HepG2 (cell line): ENCODE measurements around the gene SEMA3C. TPM values are rescaled to one million over a fixed set of nuclear protein-coding genes. Genes with fewer than 3 reads are reported as not detected.

Experiments used
- ATAC-seq: fragments of 200-7000 bp; cut with Tn5 transposase; 3 replicates; pipeline ENCODE4 v1.9.1; 2020; ENCODE audit warnings: mild to moderate bottlenecking, moderate library complexity
- BruUV-seq: library from RNA; stranded (reverse); fragments of 400-500 nt; replicated peaks from 2 replicates; lab custom pipeline; 2021; lab: Mats Ljungman, UMichigan
- CTCF ChIA-PET: fragments of 300-600 bp; formaldehyde crosslinking; extraction: SDS; loops from one replicate; lab custom pipeline; 2021; ENCODE audit warnings: low total read pairs, inconsistent platforms, low intra/inter-chr PET ratio; lab: Yijun Ruan, JAX
- POLR2A ChIA-PET: fragments of 350-600 bp; sonication (Branson Sonifier 250); formaldehyde crosslinking; loops from one replicate; lab custom pipeline; 2020; ENCODE audit warnings: antibody characterized with exemption, inconsistent platforms; lab: Yijun Ruan, JAX
- DNase-seq: peaks from one replicate; pipeline ENCODE4 v3.0.0-alpha.2; 2015; ENCODE audit warnings: low spot score
- FAIRE-seq: peaks from 3 replicates; lab custom pipeline; 2011; peaks lifted over from hg19 to GRCh38; lab: Jason Lieb, UNC
- H2AFZ ChIP-seq: one replicate; pipeline ENCODE4 v1.6.1; 2011; ENCODE audit warnings: low read length, inconsistent platforms
- H3K27ac ChIP-seq: fragments of 300-600 bp; 3 replicates; pipeline ENCODE4 v1.8.0; 2011; ENCODE audit warnings: mixed run types, mild to moderate bottlenecking, mixed read lengths, low read length, inconsistent platforms; ENCODE audit not compliant: insufficient read depth; ENCODE audit errors: extremely low read length
- H3K27me3 ChIP-seq, 2 experiments: fragments of 200-600 bp in 1 of 2; 2 replicates in 1 of 2; 3 replicates in 1 of 2; pipeline versions ENCODE4 v1.6.0 to v1.8.0; 2011; ENCODE audit warnings: low read length in 2 of 2, mild to moderate bottlenecking in 2 of 2, moderate library complexity in 2 of 2, inconsistent platforms in 1 of 2; ENCODE audit not compliant: insufficient read depth in 2 of 2, control insufficient read depth in 1 of 2
- H3K36me3 ChIP-seq, 2 experiments: fragments of 200-600 bp in 1 of 2; replicated peaks in 1 of 2; 2 replicates in 1 of 2; 3 replicates in 1 of 2; pipeline versions ENCODE4 v1.5.1 to v1.8.0; 2011; ENCODE audit warnings: low read length in 2 of 2, inconsistent platforms in 1 of 2; ENCODE audit not compliant: insufficient read depth in 2 of 2, control insufficient read depth in 1 of 2
- H3K4me1 ChIP-seq: 2 replicates; pipeline ENCODE4 v1.5.1; 2012; ENCODE audit warnings: low read length, inconsistent platforms; ENCODE audit not compliant: insufficient read depth
- H3K4me2 ChIP-seq: 2 replicates; pipeline ENCODE4 v1.6.0; 2011; ENCODE audit warnings: low read depth, low read length, inconsistent platforms
- H3K4me3 ChIP-seq, 3 experiments: fragments of 200-600 bp in 1 of 3; sonication (generic), shearing (Covaris generic) in 1 of 3; replicated peaks in 1 of 3; 2 replicates each; pipeline ENCODE4 v1.5.1; 2011 to 2016; ENCODE audit warnings: low read length in 3 of 3, inconsistent platforms in 2 of 3, low read depth in 2 of 3, mild to moderate bottlenecking in 2 of 3, control low read depth in 1 of 3, mixed read lengths in 1 of 3; ENCODE audit not compliant: insufficient read depth in 1 of 3
- H3K79me2 ChIP-seq: one replicate; pipeline ENCODE4 v1.6.1; 2011; ENCODE audit warnings: low read length, inconsistent platforms; ENCODE audit not compliant: insufficient read depth
- H3K9ac ChIP-seq: 2 replicates; pipeline ENCODE4 v1.6.0; 2011; ENCODE audit warnings: mild to moderate bottlenecking, low read depth, low read length, inconsistent platforms; ENCODE audit not compliant: insufficient read depth
- H3K9me3 ChIP-seq: 2 replicates; pipeline ENCODE4 v1.5.1; 2012; ENCODE audit warnings: mild to moderate bottlenecking, low read length
- H4K20me1 ChIP-seq: 2 replicates; pipeline ENCODE4 v1.6.0; 2011; ENCODE audit warnings: inconsistent platforms, mild to moderate bottlenecking, low read length, moderate library complexity; ENCODE audit not compliant: insufficient read depth
- CENPX ChIP-seq: sonication (generic); formaldehyde crosslinking; IDR thresholded peaks from 2 replicates; pipeline ENCODE4 v1.9.0; 2021; ENCODE audit warnings: mild to moderate bottlenecking, missing genetic modification reagents, moderate library complexity
- GATA4 ChIP-seq: sonication (generic); IDR thresholded peaks from 2 replicates; pipeline ENCODE4 v1.6.1; 2016; ENCODE audit warnings: antibody characterized with exemption, low read depth, borderline replicate concordance
- NFKB2 ChIP-seq: sonication (generic); formaldehyde crosslinking; IDR thresholded peaks from 2 replicates; pipeline ENCODE4 v1.4.0; 2020; ENCODE audit warnings: missing genetic modification reagents, borderline replicate concordance
- NPAS2 ChIP-seq: sonication (generic); formaldehyde crosslinking; IDR thresholded peaks from 2 replicates; pipeline ENCODE4 v1.8.0; 2022; ENCODE audit warnings: mild to moderate bottlenecking, missing genetic modification reagents, borderline replicate concordance
- RNF2 ChIP-seq: fragments of 450-650 bp; conservative IDR thresholded peaks from 2 replicates; pipeline ENCODE4 v1.6.1; 2016; ENCODE audit warnings: low read depth
- SOX13 ChIP-seq, 3 experiments: fragments of 450-650 bp in 1 of 3; sonication (generic) in 1 of 3; formaldehyde crosslinking in 1 of 3; IDR thresholded peaks in 2 of 3; conservative IDR thresholded peaks in 1 of 3; 2 replicates each; pipeline versions ENCODE4 v1.5.0 to v1.6.1; 2016 to 2020; ENCODE audit warnings: antibody characterized with exemption in 1 of 3, mild to moderate bottlenecking in 1 of 3, missing compliant biosample characterization in 1 of 3, missing genetic modification reagents in 1 of 3, moderate library complexity in 1 of 3
- STAT5B ChIP-seq: sonication (generic); formaldehyde crosslinking; IDR thresholded peaks from 2 replicates; pipeline ENCODE4 v1.4.0; 2020; ENCODE audit warnings: missing genetic modification reagents
- TEAD3 ChIP-seq: optimal IDR thresholded peaks from 2 replicates; pipeline ENCODE3; 2016; ENCODE audit warnings: borderline replicate concordance
- ZFP36L1 ChIP-seq: sonication (generic); formaldehyde crosslinking; IDR thresholded peaks from 2 replicates; pipeline ENCODE4 v1.8.0; 2022; ENCODE audit warnings: mild to moderate bottlenecking, missing genetic modification reagents, moderate library complexity
- ZFP41 ChIP-seq: sonication (generic); formaldehyde crosslinking; IDR thresholded peaks from 2 replicates; pipeline ENCODE4 v1.4.0; 2020; ENCODE audit warnings: mild to moderate bottlenecking, missing genetic modification reagents, borderline replicate concordance
- ZFY ChIP-seq: sonication (generic); formaldehyde crosslinking; IDR thresholded peaks from 2 replicates; pipeline ENCODE4 v1.4.0; 2020; ENCODE audit warnings: missing genetic modification reagents
- ZNF761 ChIP-seq: sonication (generic); formaldehyde crosslinking; conservative IDR thresholded peaks from 2 replicates; pipeline ENCODE4 v1.4.0; 2020; ENCODE audit warnings: mild to moderate bottlenecking, missing genetic modification reagents
- ZNF788 ChIP-seq: sonication (generic); formaldehyde crosslinking; IDR thresholded peaks from 2 replicates; pipeline ENCODE4 v1.5.0; 2020; ENCODE audit warnings: mild to moderate bottlenecking, missing genetic modification reagents, borderline replicate concordance
- WGBS: methylation state at CpG from one replicate; pipeline ENCODE4 v1.1.6; 2017; ENCODE audit warnings: low lambda C conversion rate; 5-methylcytosine and 5-hydroxymethylcytosine counted together
- in situ Hi-C: cut with HindIII; loops from 2 replicates; pipeline ENCODE4 v1.10.0; 2017; ENCODE audit warnings: low pct_unique_long_range_greater_than_20kb; ENCODE audit not compliant: extremely low pct_ligation_motif_present
- intact Hi-C: fragments of 100-400 bp; cut with micrococcal nuclease; formaldehyde crosslinking; loops from one replicate; pipeline ENCODE4 v1.10.0; 2022; ENCODE audit not compliant: unreplicated experiment
- polyA plus RNA-seq, 8 experiments: library from polyadenylated mRNA; depleted of rRNA in 3 of 8; stranded (reverse) in 7 of 8; unstranded in 1 of 8; fragments of >200 nt; fragmentation: Illumina TruSeq in 4 of 8; extraction: Trizol in 4 of 8; gene quantifications; 2 replicates each; pipeline versions ENCODE4 v1.2.1 to v1.2.3, GENCODE V29; 2011 to 2016; ENCODE audit warnings: low read depth in 4 of 8, missing spikeins in 1 of 8, mixed read lengths in 1 of 8; ENCODE audit not compliant: insufficient read depth in 1 of 8
- total RNA-seq, 5 experiments: library from RNA; depleted of rRNA; stranded (reverse); fragments of >200 nt; fragmentation: Illumina TruSeq; extraction: Trizol; gene quantifications; 2 replicates each; pipeline ENCODE4 v1.2.3, GENCODE V29; 2016; ENCODE audit warnings: low read depth in 1 of 5
- TF ChIP-seq, protein P1 (sequence below): sonication (generic); formaldehyde crosslinking; IDR thresholded peaks from 2 replicates; pipeline ENCODE4 v1.4.0; 2020; ENCODE audit warnings: missing genetic modification reagents
- TF ChIP-seq, protein P2 (sequence below): sonication (generic); formaldehyde crosslinking; IDR thresholded peaks from 2 replicates; pipeline ENCODE4 v1.4.0; 2020; ENCODE audit warnings: missing genetic modification reagents

The SEMA3C gene
- total and polyA plus RNA-seq, 2 of the 13 experiments (the other 11 are each of a cell fraction or from before 2014, with no cell fraction given), result 0.05 to 0.13 TPM

DNA sequence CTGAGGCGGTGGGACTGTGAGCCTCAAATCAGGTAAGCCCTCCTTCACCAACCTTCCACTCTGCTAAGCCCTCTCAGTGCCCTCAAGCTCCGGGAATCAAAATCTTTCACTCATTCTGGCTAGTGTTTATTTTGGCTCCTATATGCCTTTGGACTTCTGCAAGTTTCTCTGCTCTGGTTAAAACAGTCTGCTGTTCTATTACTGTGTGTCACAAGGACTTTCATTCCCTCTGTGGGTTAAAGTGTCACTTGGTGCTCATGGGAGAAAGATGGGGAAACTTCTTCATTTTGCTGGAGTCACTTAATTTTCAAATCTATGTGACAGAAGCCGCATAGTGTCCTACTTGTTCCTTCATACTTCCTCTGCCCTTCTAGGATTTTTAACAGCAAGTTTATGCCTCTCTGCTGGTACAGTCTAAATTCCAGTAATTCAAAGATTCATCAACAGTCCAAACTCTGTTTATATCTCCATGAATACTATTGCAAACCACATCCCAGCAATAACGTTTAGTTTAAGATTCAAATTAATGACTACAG, 219.1 kb downstream of the SEMA3C start:
- Histone ChIP-seq H3K9me3 (no peaks in the 10 kb centered on the region), H3K9ac (no peak overlapping the region), H3K27ac (no peak overlapping the region), H3K79me2 (no peaks in the 10 kb centered on the region), H3K36me3 (no peaks in the 10 kb centered on the region), H2AFZ (no peak overlapping the region), H3K4me3 (no peak overlapping the region), H4K20me1 (no peaks in the 10 kb centered on the region), H3K27me3 (peaks cover 0 to 2% of the 10 kb centered on the region in 2 experiments; a peak in 1 of 5 replicates), H3K4me1 (no peaks in the 10 kb centered on the region), H3K4me2 (no peak overlapping the region)
- no peak for DNase-seq
- no TSS peak for BruUV-seq
- ATAC-seq, result no peak
- in situ Hi-C loops, result loop anchor here (5.0 to 10.0 kb wide), 2 partner anchors 555 to 748 kb away; no protein-coding TSS in a partner anchor
- intact Hi-C loops, result loop anchor here (1.0 kb wide), 4 partner anchors 220 to 771 kb away; partner anchors contain the start of gene SEMA3C
- WGBS, result 28% methylated on average over 4 of the region's 4 CpGs
- TF ChIP-seq ZNF761 (CRISPR knock-in tag), result no peak
- TF ChIP-seq ZNF788, result no peak
- no peak for TF ChIP-seq ZFY (CRISPR knock-in tag)
- TF ChIP-seq, protein P1, sequence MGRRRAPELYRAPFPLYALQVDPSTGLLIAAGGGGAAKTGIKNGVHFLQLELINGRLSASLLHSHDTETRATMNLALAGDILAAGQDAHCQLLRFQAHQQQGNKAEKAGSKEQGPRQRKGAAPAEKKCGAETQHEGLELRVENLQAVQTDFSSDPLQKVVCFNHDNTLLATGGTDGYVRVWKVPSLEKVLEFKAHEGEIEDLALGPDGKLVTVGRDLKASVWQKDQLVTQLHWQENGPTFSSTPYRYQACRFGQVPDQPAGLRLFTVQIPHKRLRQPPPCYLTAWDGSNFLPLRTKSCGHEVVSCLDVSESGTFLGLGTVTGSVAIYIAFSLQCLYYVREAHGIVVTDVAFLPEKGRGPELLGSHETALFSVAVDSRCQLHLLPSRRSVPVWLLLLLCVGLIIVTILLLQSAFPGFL, result no peak
- TF ChIP-seq NFKB2 (CRISPR knock-in tag), result no peak
- TF ChIP-seq RNF2, result no peak
- TF ChIP-seq NPAS2 (CRISPR knock-in tag), result no peak
- TF ChIP-seq, protein P2, sequence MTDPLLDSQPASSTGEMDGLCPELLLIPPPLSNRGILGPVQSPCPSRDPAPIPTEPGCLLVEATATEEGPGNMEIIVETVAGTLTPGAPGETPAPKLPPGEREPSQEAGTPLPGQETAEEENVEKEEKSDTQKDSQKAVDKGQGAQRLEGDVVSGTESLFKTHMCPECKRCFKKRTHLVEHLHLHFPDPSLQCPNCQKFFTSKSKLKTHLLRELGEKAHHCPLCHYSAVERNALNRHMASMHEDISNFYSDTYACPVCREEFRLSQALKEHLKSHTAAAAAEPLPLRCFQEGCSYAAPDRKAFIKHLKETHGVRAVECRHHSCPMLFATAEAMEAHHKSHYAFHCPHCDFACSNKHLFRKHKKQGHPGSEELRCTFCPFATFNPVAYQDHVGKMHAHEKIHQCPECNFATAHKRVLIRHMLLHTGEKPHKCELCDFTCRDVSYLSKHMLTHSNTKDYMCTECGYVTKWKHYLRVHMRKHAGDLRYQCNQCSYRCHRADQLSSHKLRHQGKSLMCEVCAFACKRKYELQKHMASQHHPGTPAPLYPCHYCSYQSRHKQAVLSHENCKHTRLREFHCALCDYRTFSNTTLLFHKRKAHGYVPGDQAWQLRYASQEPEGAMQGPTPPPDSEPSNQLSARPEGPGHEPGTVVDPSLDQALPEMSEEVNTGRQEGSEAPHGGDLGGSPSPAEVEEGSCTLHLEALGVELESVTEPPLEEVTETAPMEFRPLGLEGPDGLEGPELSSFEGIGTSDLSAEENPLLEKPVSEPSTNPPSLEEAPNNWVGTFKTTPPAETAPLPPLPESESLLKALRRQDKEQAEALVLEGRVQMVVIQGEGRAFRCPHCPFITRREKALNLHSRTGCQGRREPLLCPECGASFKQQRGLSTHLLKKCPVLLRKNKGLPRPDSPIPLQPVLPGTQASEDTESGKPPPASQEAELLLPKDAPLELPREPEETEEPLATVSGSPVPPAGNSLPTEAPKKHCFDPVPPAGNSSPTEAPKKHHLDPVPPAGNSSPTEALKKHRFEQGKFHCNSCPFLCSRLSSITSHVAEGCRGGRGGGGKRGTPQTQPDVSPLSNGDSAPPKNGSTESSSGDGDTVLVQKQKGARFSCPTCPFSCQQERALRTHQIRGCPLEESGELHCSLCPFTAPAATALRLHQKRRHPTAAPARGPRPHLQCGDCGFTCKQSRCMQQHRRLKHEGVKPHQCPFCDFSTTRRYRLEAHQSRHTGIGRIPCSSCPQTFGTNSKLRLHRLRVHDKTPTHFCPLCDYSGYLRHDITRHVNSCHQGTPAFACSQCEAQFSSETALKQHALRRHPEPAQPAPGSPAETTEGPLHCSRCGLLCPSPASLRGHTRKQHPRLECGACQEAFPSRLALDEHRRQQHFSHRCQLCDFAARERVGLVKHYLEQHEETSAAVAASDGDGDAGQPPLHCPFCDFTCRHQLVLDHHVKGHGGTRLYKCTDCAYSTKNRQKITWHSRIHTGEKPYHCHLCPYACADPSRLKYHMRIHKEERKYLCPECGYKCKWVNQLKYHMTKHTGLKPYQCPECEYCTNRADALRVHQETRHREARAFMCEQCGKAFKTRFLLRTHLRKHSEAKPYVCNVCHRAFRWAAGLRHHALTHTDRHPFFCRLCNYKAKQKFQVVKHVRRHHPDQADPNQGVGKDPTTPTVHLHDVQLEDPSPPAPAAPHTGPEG (CRISPR knock-in tag), result no peak
- no peak for TF ChIP-seq SOX13 (IDR thresholded peaks at IDR 0.05)
- no peak for TF ChIP-seq SOX13 (CRISPR knock-in tag; conservative IDR thresholded peaks at IDR 0.05 in 1 of 2, IDR thresholded peaks at IDR 0.05 in 1 of 2)
- TF ChIP-seq CENPX (CRISPR knock-in tag), result no peak
- no peak for TF ChIP-seq STAT5B (CRISPR knock-in tag)
- no peak for TF ChIP-seq GATA4
- no peak for TF ChIP-seq ZFP41 (CRISPR knock-in tag)
- TF ChIP-seq TEAD3 (CRISPR knock-in tag), result no peak
- no peak for TF ChIP-seq ZFP36L1 (CRISPR knock-in tag)
- CTCF ChIA-PET, result interaction anchor here (1.3 to 3.5 kb wide), 3 partner anchors 557 to 770 kb away, joined by 3 to 23 read pairs (median 22); no protein-coding TSS in a partner anchor
- POLR2A ChIA-PET, result no interaction called here
- FAIRE-seq, result no peak
